ENCODE results near the gene TMEM131L.
"Not testable (repeated sequence)": the region's sequence is repeated elsewhere in the genome, so short reads cannot be mapped to it uniquely, and the experiment has no call there.

Gene TMEM131L

DNA sequence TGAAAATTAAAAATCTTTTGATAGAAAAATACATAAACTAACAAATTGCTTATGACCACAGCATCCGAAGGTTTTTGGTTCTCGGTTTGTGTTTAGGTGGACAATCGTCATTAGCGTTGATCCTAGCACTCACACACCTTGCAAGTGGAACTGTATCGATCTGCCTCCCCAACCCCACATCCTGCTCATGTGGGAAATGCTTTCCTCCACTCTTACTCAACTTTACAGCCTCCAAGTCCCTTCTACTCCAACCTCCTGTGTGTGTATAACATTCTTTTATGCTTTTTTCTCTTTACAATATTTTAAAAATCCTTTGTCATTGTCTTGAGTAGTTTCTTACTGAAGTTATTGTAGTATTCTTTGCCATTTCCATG lies 15.6 kb upstream of the TMEM131L start:
- no peak for DNase-seq

DNA sequence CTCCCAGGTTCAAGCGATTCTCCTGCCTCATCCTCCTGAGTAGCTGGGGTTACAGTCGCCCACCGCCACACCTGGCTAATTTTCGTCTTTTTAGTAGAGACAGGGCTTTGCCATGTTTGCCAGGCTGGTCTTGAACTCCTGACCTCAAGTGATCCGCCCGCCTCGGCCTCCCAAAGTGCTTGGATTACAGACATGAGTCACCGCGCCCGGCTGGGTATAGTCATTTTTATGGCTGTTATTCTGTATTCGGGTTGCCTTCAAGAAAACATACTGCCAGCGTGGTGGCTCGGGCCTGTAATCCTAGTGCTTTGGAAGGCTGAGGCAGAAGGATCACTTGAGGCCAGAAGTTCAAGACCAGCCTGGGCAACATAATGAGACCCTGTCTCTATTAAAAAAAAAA lies 15.0 kb upstream of the TMEM131L start:
- DNase-seq: not testable (repeated sequence)

DNA sequence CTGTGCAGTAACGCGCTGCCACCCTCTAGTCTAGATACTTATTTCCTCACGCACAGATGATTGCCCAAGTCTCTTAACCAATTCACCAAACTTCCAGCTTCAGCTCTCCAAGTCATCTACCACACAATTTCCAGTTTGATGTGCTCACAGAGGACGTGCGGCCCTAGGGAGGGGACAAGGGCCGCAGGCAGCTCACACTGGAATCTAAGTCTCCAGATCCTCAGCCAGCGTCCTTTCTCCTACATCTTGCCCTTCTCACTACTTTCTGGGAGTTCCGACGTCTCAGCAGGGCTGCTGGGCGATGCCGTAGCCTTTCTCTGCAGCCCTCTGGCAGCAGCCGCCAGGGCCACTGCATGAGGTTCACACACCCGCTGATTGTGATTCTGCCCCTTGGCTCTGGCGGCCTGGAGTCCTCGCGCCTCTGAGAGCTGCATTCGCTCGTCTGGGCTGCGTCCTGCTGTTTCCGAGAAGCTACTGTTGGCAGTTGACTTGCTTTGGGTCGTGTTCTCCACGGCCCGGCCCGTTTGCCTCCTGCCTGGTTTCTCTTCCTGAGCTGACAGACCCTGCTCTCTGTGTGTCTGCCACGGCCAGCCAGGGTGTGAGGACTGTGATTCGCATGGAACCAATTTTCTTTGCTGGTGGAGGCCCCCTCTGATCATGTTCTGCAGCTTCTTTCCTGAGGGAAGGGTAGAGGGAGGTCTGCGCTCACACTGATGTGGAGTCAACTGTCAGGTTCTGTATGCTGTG lies 14.1 kb upstream of the TMEM131L start:
- DNase-seq: no peak

DNA sequence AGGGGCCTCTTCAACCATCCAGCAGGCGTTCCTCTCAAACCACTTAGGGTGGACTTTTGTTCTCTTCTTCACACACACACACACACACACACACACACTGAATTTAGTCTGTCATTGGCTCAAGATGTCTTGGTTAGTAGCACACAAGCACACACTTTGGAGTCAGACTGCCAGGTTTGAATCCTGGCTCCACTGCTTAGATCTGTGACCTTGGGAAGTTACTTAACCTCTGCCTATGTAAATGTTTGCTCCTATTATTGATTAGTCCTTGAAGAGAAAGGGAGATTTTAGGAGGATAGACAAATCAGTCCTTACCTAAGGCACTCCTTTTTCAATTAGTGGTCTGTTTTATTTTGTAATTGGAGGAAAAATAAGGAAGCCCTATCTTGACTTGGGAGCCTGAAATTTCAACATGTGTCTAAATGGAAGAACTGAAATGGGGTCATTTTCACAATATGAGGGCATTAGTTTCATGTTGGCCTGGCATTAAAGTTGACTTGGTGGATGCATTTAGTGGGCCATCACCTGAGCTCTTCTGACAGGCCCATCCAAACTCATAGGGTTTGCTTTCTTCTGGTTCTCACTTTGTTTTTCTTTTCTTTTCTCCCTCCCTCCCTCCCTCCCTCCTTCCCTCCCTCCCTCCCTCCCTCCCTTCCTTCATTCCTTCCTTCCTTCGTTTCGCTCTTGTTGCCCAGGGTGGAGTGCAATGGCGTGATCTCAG lies 13.3 kb upstream of the TMEM131L start:
- DNase-seq: no peak

DNA sequence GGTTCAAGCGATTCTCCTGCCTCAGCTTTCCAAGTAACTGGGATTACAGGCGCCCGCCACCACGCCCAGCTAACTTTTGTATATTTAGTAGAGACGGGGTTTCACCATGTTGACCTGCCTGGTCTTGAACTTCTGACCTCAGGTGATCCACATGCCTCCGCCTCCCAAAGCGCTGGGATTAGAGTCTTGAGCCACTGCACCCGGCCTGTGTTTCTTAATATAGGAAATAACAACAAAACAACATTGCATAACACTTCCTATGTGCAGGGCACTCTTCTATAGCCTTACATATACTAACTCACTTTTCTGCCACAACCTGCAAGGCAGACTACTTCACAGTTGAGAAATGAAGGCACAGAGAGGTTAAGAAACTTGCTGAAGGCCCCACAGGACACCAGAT lies 12.8 kb upstream of the TMEM131L start:
- DNase-seq: no peak

DNA sequence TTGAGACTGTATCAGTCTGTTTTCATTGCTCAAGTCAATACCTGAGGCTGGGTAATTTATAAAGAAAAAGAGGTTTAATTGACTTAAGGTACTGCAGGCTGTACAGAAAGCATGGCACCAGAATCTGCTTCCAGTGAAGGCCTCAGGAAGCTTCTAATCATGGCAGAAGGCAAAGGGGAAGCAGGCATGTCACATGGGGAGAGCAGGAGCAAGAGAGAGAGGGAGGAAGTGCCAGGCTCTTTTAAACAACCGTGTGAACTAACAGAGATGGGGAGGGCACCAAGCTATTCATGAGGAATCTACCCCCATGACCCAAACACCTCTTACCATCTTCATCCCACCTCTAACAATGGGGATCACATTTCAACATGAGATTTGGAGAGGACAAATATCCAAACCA lies 7.2 kb upstream of the TMEM131L start:
- DNase-seq: no peak

DNA sequence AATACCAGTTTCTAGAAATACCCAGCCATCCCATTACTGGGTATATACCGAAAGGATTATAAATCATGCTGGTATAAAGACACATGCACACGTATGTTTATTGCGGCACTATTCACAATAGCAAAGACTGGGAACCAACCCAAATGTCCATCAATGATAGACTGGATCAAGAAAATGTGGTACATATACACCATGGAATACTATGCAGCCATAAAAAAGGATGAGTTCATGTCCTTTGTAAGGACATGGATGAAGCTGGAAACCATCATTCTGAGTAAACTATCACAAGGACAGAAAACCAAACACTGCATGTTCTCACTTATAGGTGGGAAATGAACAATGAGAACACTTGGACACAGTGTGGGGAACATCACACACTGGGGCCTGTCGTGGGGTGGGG lies 4.6 kb upstream of the TMEM131L start:
- not testable (repeated sequence) for DNase-seq

DNA sequence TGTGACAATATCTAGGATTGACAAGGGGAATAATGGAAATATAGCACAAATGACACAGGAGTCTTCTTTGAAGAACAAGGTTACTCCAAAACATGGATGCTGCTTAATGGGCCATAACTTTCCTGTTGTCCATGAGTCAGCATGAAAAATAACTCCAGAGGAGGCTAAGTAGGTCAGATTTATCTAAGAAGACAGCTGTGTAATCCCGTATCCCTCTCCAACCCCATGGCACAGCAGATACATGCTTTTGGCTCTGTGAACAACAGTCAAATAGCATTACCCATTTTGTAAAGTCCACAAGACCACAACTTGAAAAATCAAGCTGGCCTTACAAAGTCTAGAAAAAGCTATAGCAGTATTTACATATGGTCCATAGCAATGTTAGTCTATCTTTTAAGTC lies 2.1 kb upstream of the TMEM131L start:
- no peak for DNase-seq

DNA sequence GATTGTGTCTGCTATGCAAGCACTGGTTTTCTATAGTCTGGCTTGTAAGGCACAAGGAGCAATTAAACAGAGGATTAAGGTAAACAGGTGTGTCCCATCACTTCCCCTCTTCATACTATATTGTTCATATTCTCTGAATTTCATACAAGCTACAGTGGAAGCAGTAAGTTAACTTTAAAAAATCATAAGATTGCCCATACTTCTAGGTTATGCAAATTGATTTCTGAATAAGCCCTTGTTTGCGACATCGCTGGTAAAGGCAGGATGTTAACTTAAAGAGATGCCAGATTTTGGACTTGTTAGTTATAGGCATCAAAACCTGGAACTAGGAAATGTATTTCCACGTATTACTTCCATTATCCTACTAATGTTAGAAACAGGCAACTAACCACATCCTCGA lies 1.0 kb upstream of the TMEM131L start:
- no peak for DNase-seq

DNA sequence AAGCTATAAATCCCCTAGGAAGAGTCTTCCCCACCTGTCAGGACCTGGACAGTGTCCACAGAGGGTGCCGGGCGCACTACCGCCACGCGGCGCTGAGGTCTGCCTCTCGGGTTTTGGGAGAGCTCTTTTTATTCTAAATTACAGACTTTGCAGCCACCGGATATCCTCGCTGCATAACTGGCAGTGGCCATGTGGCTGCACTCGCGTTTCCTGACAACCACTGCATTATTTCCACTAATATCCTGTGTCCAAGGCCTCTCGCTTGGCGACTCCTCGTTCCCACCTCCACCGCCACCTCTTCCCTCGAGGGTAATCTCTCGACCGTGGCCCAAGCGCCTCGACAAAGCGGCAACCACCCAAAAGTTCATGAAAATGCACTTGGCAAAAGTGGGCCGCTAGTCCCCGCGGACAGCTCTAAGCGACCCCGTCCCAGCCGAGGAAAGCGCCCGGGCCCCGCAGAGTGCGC lies 512 bp upstream of the TMEM131L start:
- peak; percentile 34 for DNase-seq

DNA sequence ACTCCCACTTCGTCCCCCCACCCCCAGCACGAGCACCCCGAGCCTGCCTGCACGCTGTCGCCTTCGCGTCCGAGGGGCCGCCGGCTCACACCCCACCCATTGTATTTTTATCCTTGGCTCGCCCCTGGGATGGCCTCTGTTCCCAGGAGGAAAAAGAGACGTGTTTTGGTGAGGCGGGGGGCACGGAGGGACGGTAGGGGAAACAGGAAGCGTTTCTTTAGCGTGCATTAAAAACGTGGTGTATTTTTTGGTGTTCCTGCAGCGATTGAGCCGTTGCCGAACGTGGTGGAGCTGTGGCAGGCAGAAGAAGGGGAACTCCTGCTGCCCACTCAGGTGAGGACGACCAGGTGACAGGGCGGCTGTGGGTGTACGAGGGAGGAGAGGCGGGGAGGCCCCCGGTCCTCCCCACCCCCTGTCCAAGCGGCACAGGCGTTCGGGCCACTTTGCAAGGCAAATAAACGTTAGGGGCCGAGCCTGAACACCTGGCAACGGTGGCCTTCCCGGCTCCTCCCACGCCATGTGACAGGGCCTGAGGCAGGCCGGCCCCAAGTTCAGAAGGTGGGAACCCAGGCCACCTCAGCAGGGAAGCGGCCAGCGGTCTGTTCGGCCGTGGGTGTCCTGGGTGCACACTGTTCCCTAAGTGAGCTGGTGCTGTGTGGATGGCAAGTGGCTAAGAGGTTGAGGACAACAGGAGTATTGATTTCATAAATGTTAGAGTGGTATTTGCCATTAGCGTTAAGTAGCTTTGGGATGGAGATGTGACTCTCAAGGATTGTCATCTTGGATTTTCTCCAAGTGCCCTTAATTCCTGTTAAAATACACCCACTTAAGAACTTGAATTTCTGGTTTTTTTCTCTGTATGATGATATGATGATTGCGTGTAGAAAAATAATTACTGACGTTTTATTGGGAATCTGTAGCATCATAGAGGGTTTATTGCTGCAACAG lies 1.1 kb downstream of the TMEM131L start:
- DNase-seq: peak; percentile 32

DNA sequence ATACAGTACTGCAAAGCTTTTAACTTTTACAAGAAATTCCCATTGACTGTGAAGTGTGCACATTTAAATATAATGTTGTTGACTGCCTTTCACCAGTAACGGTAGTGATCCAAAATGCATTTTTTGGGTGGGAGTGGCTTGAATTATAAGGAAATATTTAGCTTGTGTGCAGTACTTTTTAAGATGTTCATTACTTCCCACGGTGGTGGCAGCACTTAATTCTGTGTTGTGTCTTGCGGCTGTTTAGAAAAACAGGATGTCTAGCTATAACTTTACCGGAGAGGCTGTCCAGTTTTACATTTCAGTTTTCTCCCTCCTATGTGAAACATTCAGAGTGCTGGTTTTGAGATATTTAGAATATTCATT lies 1.7 kb downstream of the TMEM131L start:
- no peak for DNase-seq

DNA sequence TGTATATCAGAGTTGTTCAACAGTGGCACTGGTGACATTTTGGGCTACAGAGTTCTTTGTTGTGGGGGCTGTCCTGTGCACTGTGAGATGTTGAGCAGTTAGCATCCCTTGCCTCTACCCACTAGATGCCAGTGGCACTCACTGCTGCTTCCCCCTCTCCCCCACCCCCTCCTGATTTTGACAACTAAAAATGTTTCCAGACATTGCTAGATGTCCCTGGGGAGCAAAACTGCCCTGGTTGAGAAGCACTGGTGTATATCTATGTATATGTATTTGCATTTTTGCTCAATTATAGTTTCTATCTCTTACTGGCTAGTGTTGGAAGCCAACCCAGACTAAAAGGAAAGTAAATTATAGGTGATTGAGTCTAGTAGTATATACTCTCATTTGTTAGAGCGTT lies 2.4 kb downstream of the TMEM131L start:
- no peak for DNase-seq

DNA sequence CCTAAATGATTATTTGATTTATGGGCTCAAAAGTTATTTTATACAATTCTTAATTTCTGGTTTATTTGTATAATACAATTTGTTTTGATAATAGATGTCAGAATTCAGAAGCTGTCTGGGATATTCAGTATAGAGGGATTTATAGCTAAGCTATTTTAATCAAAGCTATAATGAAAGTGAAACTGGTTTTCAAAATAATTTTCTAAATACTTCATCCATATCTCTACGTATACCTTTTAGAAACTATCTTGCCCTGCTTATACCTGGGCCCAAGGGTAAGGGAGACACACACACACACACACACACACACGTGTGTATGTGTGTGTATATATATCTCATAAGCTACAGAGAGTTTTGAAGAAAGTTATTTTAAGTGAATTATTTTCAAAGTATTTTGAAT lies 2.9 kb downstream of the TMEM131L start:
- DNase-seq: no peak

DNA sequence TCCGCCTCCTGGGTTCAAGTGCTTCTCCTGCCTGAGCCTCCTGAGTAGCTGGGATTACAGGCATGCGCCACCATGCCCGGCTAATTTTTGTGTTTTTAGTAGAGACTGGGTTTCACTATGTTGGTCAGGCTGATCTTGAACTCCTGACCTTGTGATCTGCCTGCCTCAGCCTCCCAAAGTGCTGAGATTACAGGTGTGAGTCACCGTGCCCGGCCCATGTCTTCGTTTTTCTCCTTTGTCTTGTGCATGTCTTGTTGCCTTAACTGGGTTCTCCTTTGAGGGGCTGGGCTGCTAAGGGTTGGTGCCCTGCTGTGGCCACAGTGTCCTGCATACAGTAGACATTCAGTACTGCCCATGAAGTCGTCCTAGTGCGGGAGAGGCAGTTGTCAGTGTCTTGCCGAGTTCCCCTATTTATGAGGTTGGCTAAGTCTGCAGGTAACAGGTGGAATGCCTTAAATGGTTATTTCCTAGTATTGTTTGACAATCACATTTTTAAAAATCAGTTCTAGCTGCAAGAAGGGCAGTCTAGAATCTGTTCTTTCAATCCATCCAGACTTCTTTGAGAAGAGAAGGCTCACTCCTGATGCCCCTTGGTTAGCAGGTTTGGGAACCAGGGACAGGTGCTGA lies 5.0 kb downstream of the TMEM131L start:
- not testable (repeated sequence) for DNase-seq

DNA sequence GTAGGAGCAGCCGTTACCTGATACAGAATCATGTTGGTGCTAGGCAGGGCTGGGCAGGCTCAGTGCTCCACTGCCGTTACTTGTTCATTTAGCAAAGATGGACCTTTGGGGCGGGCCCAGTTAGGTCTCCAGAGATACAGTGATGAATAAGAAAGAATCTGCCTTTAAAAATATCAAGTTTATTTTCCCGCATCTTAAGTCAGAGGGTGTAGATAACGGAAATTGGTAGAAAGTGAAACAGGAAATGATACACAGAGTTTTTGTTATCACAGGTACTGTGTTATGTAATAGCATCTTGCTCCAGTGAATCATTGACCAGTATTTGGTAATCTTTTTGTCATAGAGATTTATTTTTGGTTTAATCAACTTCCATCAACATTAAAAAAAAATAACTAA lies 5.5 kb downstream of the TMEM131L start:
- no peak for DNase-seq

DNA sequence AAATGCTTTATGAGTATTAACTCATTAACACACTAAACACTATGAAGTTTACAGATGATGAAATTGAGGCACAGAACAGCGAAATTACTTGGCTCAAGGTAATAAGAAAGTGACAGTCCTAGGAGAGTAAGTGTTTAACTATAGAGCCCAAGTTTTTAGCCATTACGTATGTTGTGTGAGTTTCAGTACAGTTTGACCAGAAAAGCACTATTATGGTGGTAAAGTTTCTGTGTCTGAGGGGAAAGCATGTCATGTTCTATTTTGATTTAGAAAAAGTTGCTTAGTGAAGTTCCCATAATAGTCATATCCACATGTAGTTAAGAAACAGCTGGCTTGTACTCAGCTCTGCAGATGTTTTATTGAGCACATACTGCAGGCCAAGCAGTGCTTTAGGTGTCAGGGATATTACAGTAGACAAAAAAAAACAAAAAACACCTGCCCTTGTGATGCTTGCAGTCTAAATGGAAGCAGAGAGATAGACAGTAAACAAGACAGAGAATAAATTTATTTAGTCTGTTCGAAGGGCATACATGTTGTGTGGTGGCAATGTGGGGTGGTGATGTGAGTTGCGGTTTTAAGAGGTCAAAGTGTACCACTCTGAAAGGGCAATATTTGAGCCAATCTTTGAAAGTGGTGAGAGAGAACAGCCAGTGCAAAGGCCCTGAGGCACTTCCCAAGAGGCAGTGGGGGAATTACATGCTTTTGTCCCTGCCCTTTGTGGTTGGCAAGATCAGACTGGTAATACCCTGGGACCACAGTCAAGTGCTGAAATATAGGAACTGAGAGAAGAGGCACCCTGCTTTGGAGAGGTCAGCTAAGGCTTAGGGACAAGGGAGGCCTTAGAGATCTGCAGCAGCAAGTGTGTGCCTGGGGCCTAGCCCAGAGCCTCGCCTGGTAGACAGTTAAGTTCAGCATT lies 6.2 kb downstream of the TMEM131L start:
- DNase-seq: no peak

DNA sequence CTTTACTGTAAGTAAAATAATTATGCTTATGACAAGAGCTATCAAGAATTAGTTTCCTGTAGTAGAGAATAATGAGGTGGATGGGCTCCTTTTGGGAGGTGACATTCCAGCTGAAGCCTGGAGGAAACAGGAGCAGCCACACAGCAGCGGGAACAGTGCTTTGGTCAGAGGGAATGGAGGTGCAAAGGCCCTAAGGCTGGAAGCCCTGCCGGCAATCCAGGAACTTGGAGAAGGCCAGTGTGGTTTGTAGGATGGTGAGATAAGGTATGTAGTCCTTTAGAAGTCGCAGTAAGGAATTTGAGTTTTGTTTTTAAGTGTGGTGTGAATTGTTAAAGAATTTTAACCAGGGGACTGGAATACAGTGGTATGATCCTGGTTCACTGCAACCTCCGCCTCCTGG lies 8.1 kb downstream of the TMEM131L start:
- DNase-seq: no peak

DNA sequence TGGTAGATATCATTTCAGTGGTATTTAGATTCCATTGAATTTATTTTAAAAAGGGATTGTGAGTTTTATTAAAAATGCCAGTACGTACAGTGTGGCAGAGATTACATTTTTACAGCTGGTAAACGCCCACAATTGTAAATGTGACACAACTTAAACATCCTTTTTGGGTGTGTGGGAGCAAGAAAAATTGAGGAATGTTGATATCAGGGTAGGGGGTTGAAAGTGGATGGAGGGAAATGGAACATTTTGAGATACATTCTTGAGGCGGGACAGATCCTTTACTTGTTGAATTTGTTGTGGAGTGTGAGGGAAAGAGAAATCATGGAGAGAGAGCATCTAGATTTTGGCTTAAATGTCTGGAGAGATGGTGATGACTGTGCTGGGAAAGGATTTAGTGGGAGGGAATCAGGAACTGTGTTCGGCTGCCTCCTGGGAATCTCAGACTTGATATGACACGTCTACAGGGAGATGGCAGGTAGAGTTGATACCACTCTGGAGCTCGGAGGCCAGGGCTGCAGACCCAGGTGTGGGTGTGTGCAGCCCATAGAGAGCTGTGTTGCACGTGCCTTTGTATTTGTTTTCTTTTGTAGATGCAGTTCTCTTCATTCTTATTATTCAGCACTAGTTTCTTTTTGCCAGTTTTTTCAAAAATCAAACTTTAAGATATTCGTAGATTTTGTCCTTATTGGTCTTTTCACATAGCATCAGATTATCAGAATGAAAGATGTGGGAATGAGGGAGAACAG lies 10.8 kb downstream of the TMEM131L start:
- no peak for DNase-seq

DNA sequence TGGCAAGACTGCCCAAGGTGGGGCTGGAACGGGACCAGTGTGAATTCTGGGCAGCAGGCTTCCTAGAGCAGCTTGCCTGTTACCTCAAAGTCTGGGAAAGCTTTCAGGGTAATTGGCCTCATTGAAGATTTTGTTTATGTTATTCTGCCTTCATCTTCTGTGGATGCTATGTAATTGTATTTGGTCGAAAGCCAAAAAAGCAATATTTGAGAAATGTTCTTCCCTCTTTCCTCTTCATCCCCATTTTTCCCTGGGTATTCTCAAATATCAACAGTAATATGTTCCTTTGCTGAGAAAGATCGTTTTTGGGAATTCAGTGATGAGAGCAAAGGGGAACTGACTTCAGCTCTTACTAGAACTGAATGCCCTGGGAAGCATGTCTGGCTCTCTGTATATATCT lies 12.9 kb downstream of the TMEM131L start:
- DNase-seq: no peak

DNA sequence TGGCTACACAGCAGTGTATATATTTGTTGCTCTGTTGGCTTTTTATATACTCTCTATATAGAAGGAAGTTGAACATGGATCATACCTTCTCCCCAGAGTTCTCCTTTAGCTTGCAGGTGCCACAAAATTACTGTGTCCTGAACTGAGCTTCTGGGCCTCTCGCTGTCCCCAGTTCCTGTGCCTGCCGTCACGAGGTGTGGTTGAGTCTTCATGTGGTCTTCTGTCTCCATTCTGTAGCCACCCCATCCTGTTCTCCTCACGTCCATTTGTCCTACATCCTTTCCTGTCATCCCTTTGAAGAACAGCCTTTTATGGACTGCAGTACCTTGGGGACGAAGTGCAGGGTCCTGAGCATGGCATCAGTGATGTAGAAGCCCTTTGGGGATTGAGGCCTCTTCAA lies 14.5 kb downstream of the TMEM131L start:
- DNase-seq: no peak
